Fibroblast of gingiva (primary cell): Measurements from ENCODE around the gene DAB2.
A peak's percentile ranks its signal among the peaks of the same experiment; 100 is the strongest.
"Not testable (repeated sequence)": the region's sequence is repeated elsewhere in the genome, so short reads cannot be mapped to it uniquely, and the experiment has no call there.

ENCODE experiments used
- DNase-seq: peaks from one replicate; pipeline ENCODE4 v3.0.0-alpha.2; 2011; ENCODE audit warnings: low read depth

DAB2 gene

GRCh38 chr5:39420482-39421145 is 4.2 kb downstream of the DAB2 start:
- DNase-seq, result peak; percentile 85

GRCh38 chr5:39419796-39420195 is 5.0 kb downstream of the DAB2 start:
- DNase-seq, result no peak

GRCh38 chr5:39417979-39418378 is 6.8 kb downstream of the DAB2 start:
- DNase-seq, result no peak

GRCh38 chr5:39415201-39415600 is 9.6 kb downstream of the DAB2 start:
- no peak for DNase-seq

GRCh38 chr5:39414426-39414825 is 10.4 kb downstream of the DAB2 start:
- DNase-seq, result no peak

GRCh38 chr5:39413771-39414170 is 11.0 kb downstream of the DAB2 start:
- DNase-seq, result no peak

- DNase-seq, result no peak
Observed at GRCh38 chr5:39412721-39413394, 11.9 kb downstream of the DAB2 start.

- DNase-seq, result no peak
Observed at GRCh38 chr5:39411985-39412384, 12.8 kb downstream of the DAB2 start.

- DNase-seq, result peak; percentile 66
Observed at GRCh38 chr5:39411061-39411460, 13.7 kb downstream of the DAB2 start.

GRCh38 chr5:39409033-39409432 is 15.7 kb downstream of the DAB2 start:
- DNase-seq, result peak; percentile 37

- DNase-seq, result no peak
Observed at GRCh38 chr5:39405083-39405843, 19.5 kb downstream of the DAB2 start.

- not testable (repeated sequence) for DNase-seq
Observed at GRCh38 chr5:39403761-39404160, 21.0 kb downstream of the DAB2 start.

GRCh38 chr5:39402140-39402539 is 22.6 kb downstream of the DAB2 start:
- peak; percentile 40 for DNase-seq

- no peak for DNase-seq
Observed at GRCh38 chr5:39400713-39401578, 23.8 kb downstream of the DAB2 start.

- DNase-seq, result peak; percentile 96
Observed at GRCh38 chr5:39399135-39400036, 25.4 kb downstream of the DAB2 start.

- DNase-seq, result no peak
Observed at GRCh38 chr5:39396843-39397242, 27.9 kb downstream of the DAB2 start.

- no peak for DNase-seq
Observed at GRCh38 chr5:39395521-39395920, 29.3 kb downstream of the DAB2 start.

GRCh38 chr5:39394946-39395345 is 29.8 kb downstream of the DAB2 start:
- peak; percentile 68 for DNase-seq

GRCh38 chr5:39390945-39391344 is 33.8 kb downstream of the DAB2 start:
- no peak for DNase-seq

GRCh38 chr5:39387293-39387692 is 37.5 kb downstream of the DAB2 start:
- no peak for DNase-seq

GRCh38 chr5:39384271-39384670 is 40.5 kb downstream of the DAB2 start:
- no peak for DNase-seq
